Activated naive CD8-positive, alpha-beta T cell treated with anti-CD3 and anti-CD28 coated beads, Interleukin-2, amount 50 U/mL, for 16 hours (primary cell): ENCODE data around the gene AGPAT1.
"Not testable (repeated sequence)": the region's sequence is repeated elsewhere in the genome, so short reads cannot be mapped to it uniquely, and the experiment has no call there.

Source experiments
- DNase-seq: peaks from one replicate; pipeline ENCODE4 v3.0.0-alpha.2; 2020; ENCODE audit warnings: low read depth, low spot score

AGPAT1 gene

DNA sequence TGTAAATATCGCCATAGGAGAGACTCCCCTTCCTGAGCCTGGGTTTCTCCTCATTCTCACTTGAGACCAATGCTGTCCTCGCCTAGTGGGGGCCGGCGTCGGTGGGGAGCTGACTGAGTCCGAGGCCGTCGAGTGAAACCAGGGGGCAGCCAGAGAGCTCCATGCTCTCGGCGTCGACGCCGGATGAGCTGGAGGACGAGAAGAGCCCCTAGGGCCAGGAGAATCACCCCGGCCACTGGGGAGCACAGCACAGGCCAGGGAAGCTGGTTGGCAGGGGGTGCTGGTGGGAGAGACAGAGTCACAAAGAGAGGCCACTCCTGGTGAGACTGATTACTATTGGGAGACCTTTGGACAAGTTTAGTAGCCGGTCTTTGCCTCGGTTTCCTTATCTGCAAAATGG, 23.0 kb upstream of the AGPAT1 start:
- DNase-seq = no peak

DNA sequence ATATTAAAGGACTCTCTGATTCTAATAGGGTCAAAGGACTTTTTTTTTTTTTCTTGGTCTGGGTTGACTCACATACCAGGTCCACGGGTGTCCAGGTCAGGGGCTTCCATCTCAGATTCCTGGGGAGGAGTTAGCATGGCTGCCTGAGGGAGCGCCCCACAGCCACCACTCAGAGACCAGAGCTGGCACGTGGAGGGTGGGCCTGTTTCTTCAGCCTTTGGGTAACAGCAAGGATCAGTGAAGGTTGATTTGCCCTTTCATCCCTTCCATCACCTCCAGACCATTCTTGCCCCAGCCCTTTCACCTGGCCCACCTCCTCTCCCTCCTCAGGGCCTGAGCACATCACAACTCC, 22.4 kb upstream of the AGPAT1 start:
- no peak for DNase-seq

DNA sequence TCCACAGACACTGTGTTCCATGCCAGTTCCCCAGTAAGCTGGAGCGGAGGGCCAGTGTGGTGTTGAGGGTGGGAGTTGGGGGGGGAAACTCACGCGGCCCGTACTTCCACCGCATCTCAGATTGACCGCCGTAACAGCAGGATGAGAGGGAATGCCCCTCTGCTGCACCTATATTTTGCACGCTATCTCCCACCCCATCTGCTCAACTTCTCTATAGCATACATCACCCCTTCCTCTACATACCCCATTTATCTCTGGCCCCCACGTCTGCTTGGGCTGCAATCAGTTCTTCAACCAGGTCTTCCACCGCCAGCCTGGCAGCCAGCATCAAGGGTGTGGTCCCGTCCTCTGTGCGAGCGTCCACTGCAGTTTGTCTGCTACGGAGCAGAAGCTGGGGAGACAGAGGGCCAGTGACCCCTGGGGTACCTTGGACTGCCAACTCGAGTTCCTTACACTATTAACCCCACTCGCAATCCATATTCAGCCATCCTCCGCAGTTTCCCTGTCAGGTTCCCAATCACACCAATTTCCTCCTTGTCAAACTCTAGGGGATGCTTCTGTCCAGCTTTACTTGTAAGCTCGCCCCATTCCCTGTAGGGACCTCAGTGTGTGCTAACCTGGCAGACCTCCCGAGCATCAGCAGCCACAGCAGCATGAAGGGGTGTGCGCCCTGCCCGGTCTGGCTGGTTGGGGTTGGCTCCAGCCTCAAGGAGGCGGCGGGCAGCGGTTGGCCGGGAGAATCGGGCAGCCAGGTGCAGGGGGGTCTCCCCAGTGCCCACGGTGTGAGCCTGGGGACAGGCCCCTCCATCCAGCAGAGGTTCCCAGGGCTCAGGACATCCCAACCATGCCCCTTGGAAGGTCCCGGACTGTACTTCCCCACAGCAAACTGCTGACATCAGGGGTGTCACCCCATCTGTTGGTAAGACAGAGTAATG, 21.1 kb upstream of the AGPAT1 start:
- no peak for DNase-seq

DNA sequence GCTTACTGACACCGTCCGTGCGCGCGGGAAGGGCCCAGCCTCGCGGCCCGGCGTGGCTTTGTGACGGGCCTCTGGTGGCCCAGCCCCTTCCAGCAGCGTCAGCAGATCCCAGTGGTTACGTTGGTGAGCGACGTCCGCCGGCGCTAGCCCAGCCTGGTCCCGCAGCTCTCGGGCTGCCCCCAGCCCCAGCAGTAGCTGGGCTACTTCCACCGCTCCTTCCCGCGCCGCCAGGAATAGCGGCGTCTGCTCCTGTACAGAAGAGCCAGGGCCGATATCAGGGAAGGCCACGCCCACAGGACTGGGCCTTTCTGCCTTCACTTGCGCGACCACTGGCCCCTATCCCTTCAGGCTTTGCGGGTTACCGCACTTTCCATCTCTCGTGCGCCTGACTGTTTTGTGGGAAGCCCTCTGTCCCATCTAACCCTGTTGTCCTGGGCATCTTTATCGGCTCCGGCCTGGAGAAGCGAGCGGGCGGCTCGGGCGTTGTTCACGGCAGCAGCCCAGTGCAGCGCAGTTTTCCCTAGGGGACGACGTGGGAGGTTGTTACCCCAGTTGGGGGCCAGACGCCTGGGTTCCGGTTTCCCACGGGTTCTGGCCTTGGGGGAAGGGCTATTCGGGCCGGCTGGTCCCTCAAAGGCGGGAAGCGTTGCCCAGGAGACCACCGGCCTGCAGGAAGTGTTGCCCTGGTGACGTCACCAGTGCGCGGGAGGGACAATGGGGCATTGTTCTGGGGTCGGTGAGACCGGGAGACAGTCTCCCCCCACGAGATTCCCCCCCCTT, 20.2 kb upstream of the AGPAT1 start:
- no peak for DNase-seq

DNA sequence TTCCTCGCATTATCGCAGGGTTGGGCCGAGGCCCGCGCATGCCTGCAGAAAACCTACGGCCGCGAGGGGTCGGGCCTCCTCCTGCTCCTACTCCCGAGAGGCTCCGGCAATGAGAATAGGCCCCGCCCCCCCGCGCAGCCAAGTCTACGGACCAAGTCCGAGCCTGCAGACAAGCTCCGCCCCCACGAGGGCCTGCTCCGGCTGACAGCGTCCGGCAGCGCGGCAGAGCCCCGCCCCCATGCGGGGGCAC, 19.7 kb upstream of the AGPAT1 start:
- peak; percentile 100 for DNase-seq

DNA sequence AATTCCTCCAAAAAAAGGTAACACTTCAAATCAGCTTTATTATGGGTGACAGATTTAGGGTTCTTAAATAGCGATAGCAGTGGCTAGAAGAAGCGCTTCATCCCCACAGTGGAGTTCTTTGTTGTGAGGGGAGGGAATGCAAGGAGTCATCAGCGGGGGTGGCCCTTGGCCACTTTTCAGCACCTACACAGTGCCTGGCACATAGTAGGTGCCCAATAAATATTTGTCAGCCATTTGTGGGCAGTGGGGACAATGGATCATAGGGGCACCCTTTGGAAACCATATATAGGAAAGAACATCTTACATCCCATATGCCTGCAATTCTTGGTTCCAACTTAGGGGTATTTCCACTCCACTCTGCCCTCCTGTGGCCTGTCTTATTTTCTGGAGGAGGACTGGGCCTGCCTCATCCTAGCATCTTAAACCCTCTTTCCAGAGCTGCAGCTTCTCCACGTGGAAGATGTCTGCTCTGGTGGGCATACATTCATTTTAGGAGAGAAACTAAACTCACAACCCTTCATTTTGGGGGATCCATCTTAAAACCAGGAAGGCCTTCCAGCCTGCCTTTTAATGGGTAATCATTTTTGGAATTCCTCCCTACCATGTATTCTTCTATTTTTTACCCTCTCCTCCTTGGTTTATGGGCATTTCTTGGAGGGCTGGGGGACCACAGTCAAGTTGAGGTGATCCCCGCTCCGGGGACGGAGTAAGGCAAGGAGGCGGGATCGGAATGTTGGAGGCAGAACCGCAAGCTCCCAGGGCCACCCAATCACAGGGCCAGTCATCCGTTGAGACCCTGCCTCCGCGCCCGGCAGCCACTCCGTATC, 19.2 kb upstream of the AGPAT1 start:
- no peak for DNase-seq

DNA sequence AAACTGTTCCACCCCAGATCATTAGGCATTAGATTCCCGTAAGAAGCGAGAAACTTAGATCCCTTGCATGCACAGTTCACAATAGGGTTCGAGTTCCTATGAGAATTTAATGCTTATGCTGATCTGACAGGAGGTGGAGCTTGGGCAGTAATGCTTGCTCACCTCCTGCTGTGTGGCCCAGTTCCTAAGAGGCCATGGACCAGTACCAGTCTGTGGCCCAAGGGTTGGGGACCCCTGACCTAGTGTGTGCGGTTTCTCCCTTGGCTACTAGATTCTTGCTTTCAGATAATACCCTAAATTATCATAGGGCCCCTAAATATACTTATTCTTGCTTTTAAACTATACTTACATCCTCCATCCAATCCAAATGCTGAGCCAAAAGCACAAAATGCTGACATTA, 18.5 kb upstream of the AGPAT1 start:
- DNase-seq = no peak

DNA sequence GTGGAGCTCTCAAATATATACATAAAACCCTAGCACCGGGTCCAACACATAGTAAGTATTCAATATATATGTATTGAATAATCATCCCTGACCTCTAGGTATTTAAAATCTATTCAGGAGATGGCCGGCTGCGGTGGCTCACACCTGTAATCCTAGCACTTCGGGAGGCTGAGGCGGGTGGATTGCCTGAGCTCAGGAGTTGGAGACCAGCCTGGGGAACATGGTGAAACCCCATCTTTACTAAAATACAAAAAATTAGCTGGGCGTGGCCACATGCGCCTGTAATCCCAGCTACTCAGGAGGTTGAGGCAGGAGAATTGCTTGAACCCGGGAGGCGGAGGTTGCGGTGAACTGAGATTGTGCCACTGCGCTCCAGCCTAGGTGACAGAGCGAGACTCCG, 17.2 kb upstream of the AGPAT1 start:
- DNase-seq = not testable (repeated sequence)

DNA sequence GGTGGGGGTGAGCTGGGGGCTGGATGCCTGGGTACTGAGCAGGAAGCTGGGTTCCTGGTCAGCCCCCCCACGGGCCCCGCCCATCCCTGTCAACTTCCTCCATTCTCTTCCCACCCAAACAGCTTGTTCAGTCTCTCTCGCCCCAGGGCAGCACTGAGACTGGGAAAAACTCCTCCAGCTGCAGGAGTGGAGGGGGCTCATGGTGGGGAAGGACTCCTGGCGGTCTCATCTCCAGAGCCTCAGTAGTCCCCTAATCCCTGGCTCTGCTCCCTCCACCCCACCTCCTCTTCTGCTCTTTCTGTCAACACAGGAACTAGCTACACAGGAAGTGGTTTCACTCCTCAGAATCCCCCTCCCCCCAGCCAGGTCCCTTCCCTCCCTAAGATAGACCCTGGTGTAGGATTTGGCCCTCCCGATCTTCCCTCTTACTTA, 16.7 kb upstream of the AGPAT1 start, which contains the start of gene GPSM3:
Gene GPSM3, minus strand, starts transcription at position 36 of the 432 bp plus-strand sequence. CDS start 130 bp downstream, outside the sequence.
- no peak for DNase-seq

DNA sequence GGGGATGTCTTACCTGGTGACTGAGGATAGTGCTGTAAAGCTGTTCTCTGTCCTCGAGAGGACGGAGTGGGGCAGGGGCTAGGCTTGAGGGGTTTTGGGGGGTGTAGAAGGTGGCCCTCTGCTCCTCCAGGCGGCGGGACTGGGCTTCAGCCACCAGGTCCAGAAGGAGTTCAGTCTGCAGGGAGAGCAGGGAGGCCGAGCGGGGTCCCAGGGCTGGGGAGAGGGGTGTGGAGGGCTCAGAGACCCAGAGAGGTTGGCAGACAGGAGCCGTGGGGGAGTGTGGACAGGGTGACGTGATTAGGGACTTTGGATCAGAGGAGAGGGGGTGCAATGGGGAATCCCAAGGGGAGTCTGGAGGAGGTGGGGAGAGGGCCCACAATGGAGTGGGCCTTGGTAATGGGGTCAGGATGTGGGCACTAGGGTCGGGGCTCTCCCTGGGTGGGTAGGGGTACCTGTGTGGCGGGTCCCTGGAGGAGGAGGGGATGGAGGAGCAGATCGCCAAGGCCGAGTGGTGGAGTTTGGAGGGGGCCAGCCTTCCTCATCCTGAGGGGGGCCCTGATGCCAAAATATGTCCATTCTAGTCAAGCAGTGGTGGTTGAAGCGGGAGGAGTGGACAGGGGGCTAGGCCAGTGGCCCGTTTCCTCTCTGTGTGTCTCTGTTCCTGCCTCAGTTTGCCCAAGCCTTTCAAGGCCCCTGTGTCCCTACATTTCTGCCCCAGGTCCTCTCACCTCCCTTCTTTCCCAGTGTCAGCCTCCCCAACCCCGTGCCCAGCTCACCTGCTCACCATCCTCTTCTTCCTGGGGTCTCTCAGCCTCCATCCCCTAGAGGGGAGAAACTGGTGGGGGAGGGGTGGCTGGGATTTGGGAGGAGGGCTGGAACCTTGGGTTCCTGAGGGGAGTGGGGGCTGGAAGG, 16.1 kb upstream of the AGPAT1 start:
- DNase-seq = no peak

DNA sequence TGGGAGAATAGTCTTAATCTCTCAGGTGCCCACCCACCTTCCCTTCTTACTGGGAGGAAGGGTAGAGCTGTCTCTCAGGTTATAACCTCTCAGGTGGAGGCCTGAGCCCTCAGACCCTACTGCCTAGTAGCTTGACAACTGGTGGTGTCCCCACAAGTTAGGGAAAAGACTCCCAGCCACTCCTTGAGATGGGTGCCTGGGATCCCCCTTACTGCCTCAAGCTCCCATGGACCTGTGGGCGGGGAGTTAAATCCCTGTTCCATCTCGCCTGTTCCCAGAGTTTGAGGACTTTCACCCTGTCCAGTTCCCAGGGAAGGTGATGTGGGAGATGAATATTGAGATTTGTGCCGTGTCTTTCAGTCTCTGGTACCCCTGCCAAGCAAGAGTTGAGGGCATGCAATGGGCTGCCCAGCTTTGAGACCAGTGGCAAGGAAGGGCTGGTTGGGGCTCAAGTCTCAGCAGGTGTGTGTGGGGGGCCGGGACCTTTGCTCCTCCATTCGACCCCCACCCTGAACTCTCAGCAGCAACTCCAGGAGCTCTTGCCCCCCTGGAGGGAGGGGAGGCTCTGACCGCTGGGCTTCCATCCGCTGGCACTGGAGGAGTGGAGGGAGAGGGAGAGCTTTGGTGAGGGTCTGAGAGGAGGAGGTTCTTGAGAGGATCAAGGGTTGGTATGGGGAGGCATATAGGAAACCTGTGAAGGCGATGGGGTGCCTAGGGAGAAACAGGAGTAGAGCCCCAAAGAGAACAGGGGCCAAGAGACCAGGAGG, 15.2 kb upstream of the AGPAT1 start:
- no peak for DNase-seq

DNA sequence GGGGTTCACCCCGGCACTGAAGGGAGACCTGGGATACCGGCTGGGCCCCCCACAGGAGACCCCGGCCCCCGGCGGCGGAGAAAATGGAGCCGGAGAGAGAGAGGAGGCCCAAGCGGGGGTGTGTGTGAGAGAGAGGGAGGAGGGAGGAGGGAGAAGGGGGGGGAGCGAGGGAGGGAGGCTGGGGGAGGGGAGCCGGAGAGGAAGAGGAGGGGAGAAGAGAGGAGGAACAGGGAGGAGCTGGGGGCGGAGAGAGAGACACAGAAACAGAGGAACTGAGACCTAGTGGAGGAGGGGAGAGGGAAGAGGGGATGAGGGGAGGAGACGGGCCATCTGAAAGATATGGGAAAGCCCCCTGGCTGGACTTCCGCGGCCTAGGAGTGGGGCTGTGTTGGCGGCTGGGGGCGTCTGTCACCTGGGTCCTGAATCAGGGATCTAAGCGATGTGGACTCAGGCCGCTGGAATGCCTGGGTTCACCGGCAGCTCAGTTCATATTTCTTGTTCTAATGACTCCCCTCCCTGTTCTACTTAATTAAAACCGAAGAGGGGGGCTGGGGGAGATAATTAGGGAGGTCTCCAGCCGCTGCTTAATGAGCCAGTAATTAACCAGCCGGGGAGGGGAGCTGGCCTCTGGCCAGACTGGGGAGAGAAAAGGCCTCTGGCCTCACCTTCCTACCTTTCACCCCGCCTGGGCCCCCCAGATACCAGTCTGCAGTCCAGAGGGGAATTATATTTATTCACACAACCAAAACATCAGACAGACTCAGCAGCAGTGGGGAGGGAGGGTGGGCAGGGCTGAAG, 14.4 kb upstream of the AGPAT1 start, which contains the start of gene PBX2:
Gene PBX2, minus strand, starts transcription at position 149 of the 798 bp plus-strand sequence. CDS start 287 bp downstream, outside the sequence.
- peak; percentile 59 for DNase-seq

DNA sequence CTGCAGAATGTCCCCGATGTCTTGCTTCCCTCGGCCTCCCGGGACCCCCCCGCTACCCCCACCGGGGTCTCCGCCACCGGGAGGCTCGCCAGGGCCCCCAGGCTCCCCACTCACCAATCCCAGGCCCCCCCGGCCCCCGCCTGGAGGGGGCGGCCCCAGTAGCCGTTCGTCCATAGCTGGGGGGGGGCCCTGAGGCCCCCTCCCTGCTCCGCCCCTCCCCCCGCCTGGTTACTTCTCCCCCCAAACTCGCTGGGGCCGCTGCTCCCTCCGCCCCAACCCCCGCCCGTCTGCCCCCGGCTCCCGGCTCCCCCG, 13.8 kb upstream of the AGPAT1 start:
- no peak for DNase-seq

DNA sequence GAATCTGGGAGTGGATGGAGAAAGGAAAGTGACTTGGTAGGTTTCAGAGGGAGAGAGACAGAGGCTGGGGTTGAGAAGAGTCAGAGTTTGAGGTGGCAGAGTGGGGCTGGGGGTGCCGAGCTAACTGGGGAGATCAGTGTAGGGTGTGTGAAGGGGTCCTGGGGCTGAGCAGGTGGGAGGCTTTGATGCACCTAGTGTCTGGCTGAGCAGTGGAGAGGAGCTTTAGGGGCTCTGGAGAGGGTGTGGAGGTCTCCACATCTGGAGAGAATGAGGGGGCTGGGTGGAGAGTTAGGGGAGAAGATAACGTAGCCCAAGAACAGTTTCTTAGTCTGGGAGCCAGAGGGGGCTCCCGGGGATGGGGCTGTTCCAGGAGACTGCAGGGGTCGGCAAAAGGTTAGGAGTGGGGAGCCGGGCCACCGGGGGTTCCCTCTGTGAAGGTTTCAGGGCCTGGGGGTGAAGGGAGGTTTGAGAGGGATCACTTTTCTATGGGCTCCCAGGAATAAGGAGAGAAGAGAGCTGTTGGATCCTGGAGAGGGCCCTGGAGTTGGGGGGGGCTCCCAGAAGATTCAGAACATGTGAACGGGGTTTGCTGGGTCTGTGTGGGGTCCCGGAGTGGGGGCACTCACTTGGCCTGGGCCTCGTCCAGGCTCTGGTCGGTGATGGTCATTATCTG, 13.3 kb upstream of the AGPAT1 start:
- no peak for DNase-seq

DNA sequence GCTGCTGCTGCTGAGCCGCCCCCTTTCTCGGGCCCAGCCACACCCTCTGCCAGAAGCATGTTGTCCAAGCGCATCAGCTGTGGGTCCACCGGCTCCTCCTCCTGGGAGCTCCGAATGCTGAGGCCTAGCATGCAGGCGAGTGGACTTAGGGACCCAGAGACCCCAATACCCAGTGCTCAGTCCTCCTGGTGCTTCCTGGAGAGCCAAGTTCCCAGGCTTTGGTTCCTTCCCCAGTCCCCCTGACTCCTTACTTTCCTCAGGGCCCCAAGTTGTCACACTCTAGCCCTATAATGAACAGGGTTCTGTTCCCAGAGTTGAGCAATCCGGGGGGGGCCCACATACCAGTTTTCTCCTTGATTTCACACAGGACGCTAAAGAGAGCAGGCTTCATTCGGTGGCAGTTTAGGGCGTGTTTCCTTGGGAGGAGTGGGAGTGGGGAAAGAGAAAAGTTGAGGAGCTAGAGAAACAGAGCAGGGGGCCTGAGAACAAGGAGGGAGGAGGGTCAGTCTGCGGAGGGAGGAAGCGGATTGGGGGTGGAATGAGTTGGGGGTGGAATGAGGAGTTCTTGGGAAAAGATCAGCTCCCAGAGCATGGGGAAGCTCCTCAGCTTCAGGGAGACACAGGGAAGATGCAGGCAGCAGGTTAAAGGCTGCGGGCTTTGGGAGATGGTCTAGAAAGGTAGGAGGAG, 12.6 kb upstream of the AGPAT1 start:
- DNase-seq = no peak

DNA sequence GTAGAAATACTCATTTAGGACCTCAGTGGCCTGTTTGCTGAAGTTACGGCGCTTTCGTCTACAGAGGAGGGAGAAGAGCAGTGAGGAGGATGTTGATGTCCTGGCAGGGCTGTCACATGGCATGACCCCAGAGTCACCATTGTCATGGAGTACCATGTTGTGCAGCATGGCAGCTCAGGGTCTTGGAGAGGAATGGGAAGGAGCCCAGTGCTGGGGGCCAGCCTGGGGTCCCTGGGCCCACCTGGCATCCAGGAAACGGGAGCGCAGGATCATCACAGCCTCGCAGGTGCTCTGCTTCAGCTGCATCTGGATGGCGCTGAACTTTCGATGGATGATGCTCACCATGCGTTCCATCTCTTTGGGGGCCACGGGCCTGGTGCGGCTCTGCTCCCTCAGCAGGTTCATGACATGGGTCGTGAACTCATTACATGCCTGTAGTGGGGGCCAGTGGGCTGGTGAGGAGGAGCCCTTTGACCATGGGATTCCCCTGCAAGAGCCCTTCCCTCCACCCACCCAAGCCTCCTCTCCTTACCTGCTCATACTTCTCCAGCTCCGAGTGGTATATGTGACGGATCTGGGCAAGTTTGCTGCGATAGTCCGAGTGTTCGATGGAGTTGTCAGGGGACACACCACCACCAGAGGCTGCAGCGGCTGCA, 12.0 kb upstream of the AGPAT1 start:
- not testable (repeated sequence) for DNase-seq

DNA sequence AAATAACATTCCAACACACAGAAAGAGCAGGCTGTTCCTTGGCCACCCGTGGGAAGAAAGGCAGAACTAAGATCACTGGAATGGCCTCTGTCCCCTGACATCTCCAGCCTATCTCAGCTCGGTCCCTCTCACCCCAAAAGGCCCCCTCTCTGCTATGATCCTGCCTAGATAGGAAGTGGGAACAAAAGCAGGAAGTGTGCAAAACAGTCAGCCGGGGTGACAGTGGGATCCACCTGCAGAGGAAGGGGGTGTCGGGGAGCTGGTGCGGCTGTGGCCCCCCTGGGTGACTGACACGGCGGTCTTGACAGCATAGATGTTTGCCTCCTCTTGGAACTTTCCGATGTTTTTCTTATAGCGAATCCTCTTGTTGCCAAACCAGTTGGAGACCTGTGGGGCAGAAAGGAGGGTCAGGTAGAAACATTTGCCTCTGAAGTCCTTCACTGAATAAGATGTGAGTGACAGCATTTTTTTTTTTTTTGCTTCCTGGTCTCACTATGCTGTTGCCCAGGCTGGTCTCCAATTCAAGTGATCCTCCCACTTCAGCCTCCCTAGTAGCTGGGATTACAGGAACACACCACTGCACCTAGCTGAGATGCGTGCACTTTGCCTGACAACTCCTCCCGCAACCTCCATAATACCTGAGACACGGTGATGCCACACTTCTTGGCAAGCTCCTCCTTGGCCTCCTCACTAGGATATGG, 11.3 kb upstream of the AGPAT1 start:
- DNase-seq = no peak
